H1 (cell line): ENCODE data around the gene SESN1. TPM values are rescaled to one million over a fixed set of nuclear protein-coding genes. Genes with fewer than 3 reads are reported as not detected.

Experiments
- SIRT6 ChIP-seq: IDR thresholded peaks from one replicate; pipeline ENCODE4 v1.7.1; 2012; ENCODE audit warnings: low read length, inconsistent platforms
- polyA plus RNA-seq, 7 experiments: library from polyadenylated mRNA; depleted of rRNA in 3 of 7; stranded (reverse) in 5 of 7; unstranded in 2 of 7; fragments of >200 nt in 5 of 7; fragments of 200-250 nt in 2 of 7; gene quantifications; 1 replicate in 5 of 7; 2 replicates in 1 of 7; 4 replicates in 1 of 7; pipeline versions ENCODE4 v1.2.1 to v1.2.3, GENCODE V29; 2011 to 2013; ENCODE audit warnings: missing spikeins in 2 of 7, mixed read lengths in 2 of 7
- total RNA-seq: library from RNA; stranded (reverse); fragmentation: NEBNext Ultra II Directional; extraction: Animal tissue kit (Norgen Biotek cat#: 25700); gene quantifications from 2 replicates; pipeline ENCODE4 v1.2.1, GENCODE V29; 2021

Gene SESN1
- total and polyA plus RNA-seq, 2 of the 8 experiments (the other 6 are each of a cell fraction or from before 2014, with no cell fraction given) = 12.8 to 15.6 TPM

DNA sequence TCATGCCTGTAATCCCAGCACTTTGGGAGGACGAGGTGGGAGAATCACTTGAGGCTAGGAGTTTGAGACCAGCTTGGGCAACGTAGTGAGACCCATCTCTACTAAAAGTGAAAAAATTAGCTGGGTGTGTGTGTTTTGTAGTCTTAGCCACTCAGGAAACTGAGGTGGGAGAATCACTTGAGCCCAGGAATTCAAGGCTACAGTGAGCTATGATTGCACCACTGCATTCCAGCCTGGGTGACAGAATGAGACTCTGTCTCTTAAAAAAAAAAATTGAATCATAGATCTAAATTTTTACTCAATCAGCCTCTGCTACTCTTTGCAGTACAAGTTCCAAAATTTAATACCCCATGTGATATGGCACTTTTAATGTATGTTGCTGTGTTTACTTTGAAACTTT lies 124.9 kb downstream of the SESN1 start (continued):
- TF ChIP-seq SIRT6 = no peak
